Subcutaneous adipose tissue (tissue), 4 donors: ENCODE data around the gene ETV3. TPM values are rescaled to one million over a fixed set of nuclear protein-coding genes. Genes with fewer than 3 reads are reported as not detected.

Experiments used
- CTCF ChIP-seq: fragments of 450-650 bp; IDR thresholded peaks from one replicate; pipeline ENCODE4 v1.5.1; 2016; ENCODE audit warnings: low read depth, mild to moderate bottlenecking, control low read depth, antibody characterized with exemption, moderate library complexity
- total RNA-seq, 4 donors: library from RNA; depleted of rRNA; stranded (reverse); fragments of >200 nt; gene quantifications; one replicate each; pipeline ENCODE4 v1.1.0, GENCODE V29; 2016

Gene ETV3
- total RNA-seq, 4 donors from 2014 or later, result 18.9 to 26.4 (median 22.7) TPM

- no peak for TF ChIP-seq CTCF
Measured at GRCh38 chr1:157176591-157177121, 38.5 kb upstream of the ETV3 start.

- no peak for TF ChIP-seq CTCF
Measured at GRCh38 chr1:157176016-157176415, 37.8 kb upstream of the ETV3 start.

- no peak for TF ChIP-seq CTCF
Measured at GRCh38 chr1:157173900-157174410, 35.8 kb upstream of the ETV3 start.

GRCh38 chr1:157170677-157171515 is 32.7 kb upstream of the ETV3 start:
- TF ChIP-seq CTCF, result no peak

GRCh38 chr1:157168015-157168414 is 29.8 kb upstream of the ETV3 start:
- TF ChIP-seq CTCF, result no peak

GRCh38 chr1:157167437-157167836 is 29.2 kb upstream of the ETV3 start:
- TF ChIP-seq CTCF, result no peak

GRCh38 chr1:157166590-157166989 is 28.4 kb upstream of the ETV3 start:
- no peak for TF ChIP-seq CTCF
